GM12874 (cell line): Measurements from ENCODE around the gene ARPC5L.

Experiments
- TF ChIP-seq, protein P1 (sequence below): IDR thresholded peaks from 2 replicates; pipeline ENCODE4 v1.5.1; 2011; ENCODE audit warnings: low read depth, mild to moderate bottlenecking, control low read depth, low read length, moderate library complexity; ENCODE audit not compliant: insufficient read depth

Gene ARPC5L

DNA sequence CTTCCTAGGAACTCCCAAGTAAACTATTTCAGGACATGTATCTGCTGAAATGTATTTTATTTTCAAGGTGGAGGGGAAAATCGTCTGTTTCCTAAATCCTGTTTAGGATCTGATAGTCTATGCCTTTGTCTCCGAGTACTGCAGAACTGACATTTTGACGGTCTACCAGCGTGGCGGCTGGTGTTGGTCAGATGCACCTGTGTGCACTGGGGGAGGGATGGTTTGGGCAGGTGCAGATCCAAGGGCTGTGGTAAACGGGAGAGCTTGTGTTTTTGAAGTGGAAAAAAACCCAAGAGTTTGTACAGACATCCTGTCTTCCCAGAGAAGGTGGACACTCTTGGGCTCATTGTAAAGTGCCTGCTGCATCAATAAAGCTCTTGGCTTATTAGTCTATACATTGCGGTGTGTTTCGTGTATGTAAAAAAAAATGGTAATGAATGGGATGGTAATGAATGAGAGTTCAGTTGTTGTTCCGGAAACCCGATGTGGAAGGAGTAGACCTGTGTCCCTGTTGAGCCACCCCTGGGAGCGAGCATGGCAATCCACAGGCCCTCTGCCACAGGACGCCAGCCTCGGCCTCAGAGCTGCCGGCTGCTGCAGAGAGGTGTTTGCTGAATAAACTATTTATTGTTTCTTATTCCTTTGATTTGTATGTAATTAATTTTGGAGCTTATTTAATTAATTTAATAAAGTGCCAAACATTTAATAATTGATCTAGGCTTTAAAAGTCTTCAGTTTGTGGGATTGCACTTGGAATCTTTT lies 15.3 kb downstream of the ARPC5L start:
- TF ChIP-seq, protein P1, sequence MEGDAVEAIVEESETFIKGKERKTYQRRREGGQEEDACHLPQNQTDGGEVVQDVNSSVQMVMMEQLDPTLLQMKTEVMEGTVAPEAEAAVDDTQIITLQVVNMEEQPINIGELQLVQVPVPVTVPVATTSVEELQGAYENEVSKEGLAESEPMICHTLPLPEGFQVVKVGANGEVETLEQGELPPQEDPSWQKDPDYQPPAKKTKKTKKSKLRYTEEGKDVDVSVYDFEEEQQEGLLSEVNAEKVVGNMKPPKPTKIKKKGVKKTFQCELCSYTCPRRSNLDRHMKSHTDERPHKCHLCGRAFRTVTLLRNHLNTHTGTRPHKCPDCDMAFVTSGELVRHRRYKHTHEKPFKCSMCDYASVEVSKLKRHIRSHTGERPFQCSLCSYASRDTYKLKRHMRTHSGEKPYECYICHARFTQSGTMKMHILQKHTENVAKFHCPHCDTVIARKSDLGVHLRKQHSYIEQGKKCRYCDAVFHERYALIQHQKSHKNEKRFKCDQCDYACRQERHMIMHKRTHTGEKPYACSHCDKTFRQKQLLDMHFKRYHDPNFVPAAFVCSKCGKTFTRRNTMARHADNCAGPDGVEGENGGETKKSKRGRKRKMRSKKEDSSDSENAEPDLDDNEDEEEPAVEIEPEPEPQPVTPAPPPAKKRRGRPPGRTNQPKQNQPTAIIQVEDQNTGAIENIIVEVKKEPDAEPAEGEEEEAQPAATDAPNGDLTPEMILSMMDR: no peak

DNA sequence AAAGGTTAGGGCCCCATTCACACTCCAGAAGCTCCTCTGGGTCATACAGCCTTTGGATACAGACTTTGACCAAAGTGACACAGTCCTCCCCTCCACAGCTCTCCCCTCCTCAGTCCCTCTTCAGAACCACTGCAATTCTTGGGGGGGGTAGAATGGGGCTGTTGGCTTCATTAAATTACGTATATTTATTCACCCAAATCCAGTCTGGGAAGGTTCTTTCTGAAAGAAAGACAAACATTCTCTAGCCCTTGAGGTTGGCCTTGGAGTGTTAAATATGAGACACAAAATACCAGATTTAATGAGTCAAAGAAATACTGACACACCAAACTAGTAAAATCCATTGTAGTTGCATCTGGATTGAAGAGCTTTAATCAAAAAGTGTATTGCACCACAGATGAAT lies 16.1 kb downstream of the ARPC5L start:
- TF ChIP-seq, protein P1: no peak

DNA sequence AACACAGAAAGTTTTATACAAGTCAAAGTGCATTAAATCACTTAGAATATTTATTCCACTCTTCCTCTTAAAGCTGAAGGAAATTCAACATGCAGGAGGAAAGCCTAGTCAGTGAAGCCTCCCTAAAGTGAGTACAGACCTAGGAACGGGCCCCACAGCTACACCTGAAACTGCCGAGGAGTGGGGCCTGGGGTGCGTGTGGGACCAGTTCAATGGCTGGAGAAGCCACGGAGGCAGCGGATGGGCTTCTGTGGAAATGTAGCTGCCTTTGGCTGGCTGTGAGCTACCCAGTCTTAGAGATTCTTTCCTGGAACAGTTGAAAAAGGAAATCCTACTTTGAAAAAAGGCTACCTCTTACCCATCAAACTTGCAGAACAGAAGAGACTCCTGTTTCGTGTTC lies 16.6 kb downstream of the ARPC5L start:
- TF ChIP-seq, protein P1: no peak

DNA sequence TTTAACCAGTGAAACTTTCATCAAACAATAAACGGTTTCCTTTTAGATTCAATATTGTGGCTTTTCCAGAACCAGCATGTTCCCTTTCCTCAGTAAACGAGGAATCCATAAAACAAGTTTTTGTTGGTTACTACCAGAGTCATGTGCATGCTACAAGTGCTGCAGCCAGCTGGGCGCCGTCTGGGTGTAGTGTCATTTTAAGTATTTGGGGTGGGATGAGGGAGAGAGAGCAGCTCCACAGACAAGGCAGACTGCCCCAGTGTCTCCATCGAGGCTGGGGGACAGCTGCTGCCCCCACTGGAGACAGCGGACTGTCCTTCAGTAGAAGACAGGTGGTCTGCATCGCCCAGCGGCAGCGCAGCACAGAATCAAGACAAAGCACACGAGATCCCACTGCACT lies 17.3 kb downstream of the ARPC5L start:
- TF ChIP-seq, protein P1: no peak

DNA sequence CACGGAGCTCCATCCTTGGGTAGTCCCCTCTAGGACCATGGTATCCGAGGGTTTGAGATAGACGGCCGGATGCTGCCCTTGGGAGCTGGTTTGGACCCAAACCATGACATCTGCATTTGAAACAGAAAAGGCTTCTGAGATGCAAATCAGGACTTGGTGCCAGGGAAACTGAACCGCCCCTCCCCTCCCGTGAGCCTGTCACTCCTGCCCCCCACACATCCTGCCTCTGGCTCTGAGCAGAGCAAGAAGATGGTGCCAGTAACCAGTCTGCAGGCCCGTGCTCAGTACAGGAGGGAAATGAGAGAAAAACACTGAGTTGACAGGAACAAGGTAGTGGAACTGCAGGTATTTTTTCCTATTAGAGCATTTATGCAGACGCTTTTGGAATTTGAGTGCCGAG lies 18.6 kb downstream of the ARPC5L start:
- TF ChIP-seq, protein P1: no peak

DNA sequence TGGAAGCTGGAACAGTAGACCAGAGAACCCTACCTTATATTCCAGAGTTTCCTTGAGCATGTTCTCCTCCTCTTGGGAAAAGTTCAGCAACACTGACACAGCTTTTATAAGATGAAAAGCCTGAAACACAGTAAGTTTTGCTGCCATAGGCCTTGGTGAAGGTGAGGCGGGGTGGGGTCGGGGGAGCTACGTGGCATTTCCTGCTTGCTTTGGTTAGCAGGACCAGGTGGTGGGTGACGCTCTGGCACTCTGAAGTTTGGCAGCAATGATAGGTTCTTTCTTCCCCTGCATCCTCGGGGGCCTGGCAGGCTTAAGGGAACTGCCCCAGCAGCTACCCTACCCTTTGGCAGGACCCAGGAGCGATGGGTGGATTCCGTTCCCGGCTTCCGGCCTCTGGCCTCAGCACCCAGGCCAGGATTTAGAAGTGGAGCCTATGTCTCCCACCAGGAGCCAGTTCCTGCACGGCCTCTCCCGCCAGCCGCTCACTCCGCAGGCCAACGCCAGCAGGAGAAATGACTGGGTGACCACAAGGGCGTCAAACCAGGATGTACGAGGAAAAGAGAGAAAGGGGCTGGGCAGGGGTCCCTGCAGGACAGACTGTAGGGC lies 19.3 kb downstream of the ARPC5L start:
- TF ChIP-seq, protein P1: no peak

DNA sequence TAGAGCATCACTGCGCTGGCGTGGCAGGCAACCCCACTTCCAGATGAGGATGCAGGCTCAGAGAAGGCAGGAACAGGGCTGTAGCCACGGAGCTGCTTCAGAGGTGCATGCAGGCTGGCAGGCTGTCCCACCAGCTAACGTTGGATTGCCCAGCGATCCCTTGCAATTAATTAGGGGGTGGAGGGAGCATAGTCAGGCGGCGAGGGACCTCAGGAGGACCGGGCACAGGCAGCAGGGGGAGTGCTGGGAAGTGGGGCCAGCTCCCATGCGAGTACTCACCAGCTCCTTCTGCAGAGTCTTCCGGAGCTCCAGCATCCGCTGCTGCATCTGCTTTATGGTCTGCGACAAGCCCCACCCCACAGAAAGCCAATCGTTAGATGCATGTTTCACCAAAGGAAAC lies 20.3 kb downstream of the ARPC5L start:
- TF ChIP-seq, protein P1: no peak
